Measurements from ENCODE around the gene FAM177B.

FAM177B gene

GRCh38 chr1:222769181-222769580, 32.2 kb downstream of the FAM177B start:
- ATAC-seq, result no peak
- TF ChIP-seq CREB5 (CRISPR knock-in tag; IDR thresholded peaks at IDR 0.05; ENCODE audit: low read depth), result no peak
- no peak for TF ChIP-seq ZFP3 (CRISPR knock-in tag; IDR thresholded peaks at IDR 0.05)
- TF ChIP-seq RARB (CRISPR knock-in tag; IDR thresholded peaks at IDR 0.05), result no peak
- TF ChIP-seq BACH2 (CRISPR knock-in tag; IDR thresholded peaks at IDR 0.05; ENCODE audit: borderline replicate concordance), result no peak
- TF ChIP-seq ZNF565 (CRISPR knock-in tag; conservative IDR thresholded peaks at IDR 0.05; ENCODE audit: low read depth), result no peak
- TF ChIP-seq ZNF70 (CRISPR knock-in tag; IDR thresholded peaks at IDR 0.05), result no peak
- TF ChIP-seq OSR1 (CRISPR knock-in tag; IDR thresholded peaks at IDR 0.05), result no peak
- no peak for TF ChIP-seq ZFP30 (CRISPR knock-in tag; IDR thresholded peaks at IDR 0.05)
- TF ChIP-seq ZC3H10 (CRISPR knock-in tag; IDR thresholded peaks at IDR 0.05), result no peak
- no peak for TF ChIP-seq TOX (CRISPR knock-in tag; IDR thresholded peaks at IDR 0.05; ENCODE audit: borderline replicate concordance)

DNA sequence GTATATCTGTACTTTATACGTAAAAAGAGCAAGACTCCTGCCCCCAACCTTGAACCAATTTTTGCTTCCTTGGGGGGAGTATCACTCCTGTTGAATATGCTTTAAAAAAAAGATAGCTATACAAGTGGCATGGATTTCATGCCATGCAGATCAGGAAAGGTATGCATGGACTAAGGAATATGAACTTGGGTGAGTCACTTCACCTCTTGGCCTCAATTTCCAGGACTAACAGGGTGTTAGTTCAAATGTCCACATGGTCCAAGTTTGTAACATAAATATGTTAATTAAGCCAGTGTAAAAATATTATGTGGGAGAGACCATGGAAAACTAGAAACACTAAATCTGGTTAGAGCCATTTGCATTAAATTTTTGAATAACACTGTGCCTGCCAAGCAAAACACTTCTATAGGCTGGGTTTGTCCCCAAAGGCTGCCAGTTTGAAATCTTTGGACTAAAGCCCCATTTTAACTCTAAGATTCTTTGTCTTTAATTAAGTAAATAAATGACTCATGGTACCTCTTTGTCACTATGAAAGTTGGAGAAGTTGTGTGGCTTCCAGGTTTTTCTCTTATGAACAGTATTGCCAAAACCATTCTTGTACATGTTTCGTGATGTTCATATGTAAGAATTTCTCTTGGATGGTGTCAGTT, 33.1 kb downstream of the FAM177B start:
- TF ChIP-seq CSDC2 (CRISPR knock-in tag; IDR thresholded peaks at IDR 0.05), result no peak
- TF ChIP-seq RARB (CRISPR knock-in tag; IDR thresholded peaks at IDR 0.05), result no peak
- TF ChIP-seq ZFP3 (CRISPR knock-in tag; IDR thresholded peaks at IDR 0.05), result no peak
- TF ChIP-seq ZNF8 (CRISPR knock-in tag; IDR thresholded peaks at IDR 0.05), result no peak
- TF ChIP-seq BACH2 (CRISPR knock-in tag; IDR thresholded peaks at IDR 0.05; ENCODE audit: borderline replicate concordance), result no peak
- no peak for TF ChIP-seq SNAI2 (CRISPR knock-in tag; IDR thresholded peaks at IDR 0.05)
- TF ChIP-seq GLIS3 (CRISPR knock-in tag; IDR thresholded peaks at IDR 0.05), result no peak
- TF ChIP-seq PPARA (CRISPR knock-in tag; IDR thresholded peaks at IDR 0.05; ENCODE audit: borderline replicate concordance), result no peak
- no peak for TF ChIP-seq OSR1 (CRISPR knock-in tag; IDR thresholded peaks at IDR 0.05)
- TF ChIP-seq ZFP30 (CRISPR knock-in tag; IDR thresholded peaks at IDR 0.05), result no peak
- TF ChIP-seq CREB5 (CRISPR knock-in tag; IDR thresholded peaks at IDR 0.05; ENCODE audit: low read depth), result no peak
- TF ChIP-seq, protein P1, sequence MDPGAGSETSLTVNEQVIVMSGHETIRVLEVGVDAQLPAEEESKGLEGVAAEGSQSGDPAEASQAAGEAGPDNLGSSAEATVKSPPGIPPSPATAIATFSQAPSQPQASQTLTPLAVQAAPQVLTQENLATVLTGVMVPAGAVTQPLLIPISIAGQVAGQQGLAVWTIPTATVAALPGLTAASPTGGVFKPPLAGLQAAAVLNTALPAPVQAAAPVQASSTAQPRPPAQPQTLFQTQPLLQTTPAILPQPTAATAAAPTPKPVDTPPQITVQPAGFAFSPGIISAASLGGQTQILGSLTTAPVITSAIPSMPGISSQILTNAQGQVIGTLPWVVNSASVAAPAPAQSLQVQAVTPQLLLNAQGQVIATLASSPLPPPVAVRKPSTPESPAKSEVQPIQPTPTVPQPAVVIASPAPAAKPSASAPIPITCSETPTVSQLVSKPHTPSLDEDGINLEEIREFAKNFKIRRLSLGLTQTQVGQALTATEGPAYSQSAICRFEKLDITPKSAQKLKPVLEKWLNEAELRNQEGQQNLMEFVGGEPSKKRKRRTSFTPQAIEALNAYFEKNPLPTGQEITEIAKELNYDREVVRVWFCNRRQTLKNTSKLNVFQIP (CRISPR knock-in tag; IDR thresholded peaks at IDR 0.05; ENCODE audit: borderline replicate concordance, low read depth), result no peak
- no peak for TF ChIP-seq ESRRG (CRISPR knock-in tag; IDR thresholded peaks at IDR 0.05)
- TF ChIP-seq TOX (CRISPR knock-in tag; IDR thresholded peaks at IDR 0.05; ENCODE audit: borderline replicate concordance), result no peak
- no peak for ATAC-seq

GRCh38 chr1:222772996-222773379, 36.0 kb downstream of the FAM177B start:
- no peak for ATAC-seq
- no peak for TF ChIP-seq TSHZ2 (CRISPR knock-in tag; IDR thresholded peaks at IDR 0.05)
- no peak for TF ChIP-seq CSDC2 (CRISPR knock-in tag; IDR thresholded peaks at IDR 0.05)
- TF ChIP-seq ZNF70 (CRISPR knock-in tag; IDR thresholded peaks at IDR 0.05), result no peak
- TF ChIP-seq ZFP3 (CRISPR knock-in tag; IDR thresholded peaks at IDR 0.05), result no peak
- TF ChIP-seq RARB (CRISPR knock-in tag; IDR thresholded peaks at IDR 0.05), result no peak
- no peak for TF ChIP-seq ZNF8 (CRISPR knock-in tag; IDR thresholded peaks at IDR 0.05)
- no peak for TF ChIP-seq SNAI2 (CRISPR knock-in tag; IDR thresholded peaks at IDR 0.05)
- TF ChIP-seq TCF4 (CRISPR knock-in tag; IDR thresholded peaks at IDR 0.05; ENCODE audit: borderline replicate concordance), result no peak
- no peak for TF ChIP-seq ZNF565 (CRISPR knock-in tag; conservative IDR thresholded peaks at IDR 0.05; ENCODE audit: low read depth)
- no peak for TF ChIP-seq ISL1 (CRISPR knock-in tag; IDR thresholded peaks at IDR 0.05)
- TF ChIP-seq ZFP30 (CRISPR knock-in tag; IDR thresholded peaks at IDR 0.05), result no peak
- no peak for TF ChIP-seq TOX (CRISPR knock-in tag; IDR thresholded peaks at IDR 0.05; ENCODE audit: borderline replicate concordance)
- TF ChIP-seq, protein P1 (CRISPR knock-in tag; IDR thresholded peaks at IDR 0.05; ENCODE audit: borderline replicate concordance, low read depth), result no peak
- no peak for TF ChIP-seq ARNTL (CRISPR knock-in tag; IDR thresholded peaks at IDR 0.05; ENCODE audit: borderline replicate concordance, low read depth)
- no peak for TF ChIP-seq PPARA (CRISPR knock-in tag; IDR thresholded peaks at IDR 0.05; ENCODE audit: borderline replicate concordance)
- no peak for TF ChIP-seq ESRRG (CRISPR knock-in tag; IDR thresholded peaks at IDR 0.05)
- TF ChIP-seq, protein P2, sequence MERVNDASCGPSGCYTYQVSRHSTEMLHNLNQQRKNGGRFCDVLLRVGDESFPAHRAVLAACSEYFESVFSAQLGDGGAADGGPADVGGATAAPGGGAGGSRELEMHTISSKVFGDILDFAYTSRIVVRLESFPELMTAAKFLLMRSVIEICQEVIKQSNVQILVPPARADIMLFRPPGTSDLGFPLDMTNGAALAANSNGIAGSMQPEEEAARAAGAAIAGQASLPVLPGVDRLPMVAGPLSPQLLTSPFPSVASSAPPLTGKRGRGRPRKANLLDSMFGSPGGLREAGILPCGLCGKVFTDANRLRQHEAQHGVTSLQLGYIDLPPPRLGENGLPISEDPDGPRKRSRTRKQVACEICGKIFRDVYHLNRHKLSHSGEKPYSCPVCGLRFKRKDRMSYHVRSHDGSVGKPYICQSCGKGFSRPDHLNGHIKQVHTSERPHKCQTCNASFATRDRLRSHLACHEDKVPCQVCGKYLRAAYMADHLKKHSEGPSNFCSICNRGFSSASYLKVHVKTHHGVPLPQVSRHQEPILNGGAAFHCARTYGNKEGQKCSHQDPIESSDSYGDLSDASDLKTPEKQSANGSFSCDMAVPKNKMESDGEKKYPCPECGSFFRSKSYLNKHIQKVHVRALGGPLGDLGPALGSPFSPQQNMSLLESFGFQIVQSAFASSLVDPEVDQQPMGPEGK (CRISPR knock-in tag; IDR thresholded peaks at IDR 0.05; ENCODE audit: borderline replicate concordance), result no peak
- TF ChIP-seq CSRNP3 (CRISPR knock-in tag; IDR thresholded peaks at IDR 0.05), result no peak
- no peak for TF ChIP-seq ZC3H10 (CRISPR knock-in tag; IDR thresholded peaks at IDR 0.05)

Data from SK-N-SH treated with all-trans-retinoic acid at 6 μM for 48 hours (cell line).